GM12878 (cell line): ENCODE results near the gene TOM1L2. TPM values are rescaled to one million over a fixed set of nuclear protein-coding genes. Genes with fewer than 3 reads are reported as not detected.

Experiments
- ATAC-seq: fragments of 200-7000 bp; cut with Tn5 transposase; 3 replicates; pipeline ENCODE4 v1.9.1; 2020; ENCODE audit warnings: mild to moderate bottlenecking, moderate library complexity
- BruUV-seq: library from RNA; stranded (reverse); fragments of 400-500 nt; replicated peaks from 2 replicates; lab custom pipeline; 2021; lab: Mats Ljungman, UMichigan
- CTCF ChIA-PET: fragments of 300-600 bp; sonication (Branson Sonifier 250); formaldehyde crosslinking; extraction: SDS; loops from one replicate; lab custom pipeline; 2021; ENCODE audit warnings: inconsistent platforms; lab: Yijun Ruan, JAX
- POLR2A ChIA-PET: fragments of 350-600 bp; formaldehyde crosslinking; extraction: SDS; loops from one replicate; lab custom pipeline; 2021; ENCODE audit warnings: inconsistent platforms; lab: Charles Lee
- RAD21 ChIA-PET: fragments of 300-600 bp; sonication (Branson Sonifier 250); formaldehyde crosslinking; loops from one replicate; lab custom pipeline; 2023; ENCODE audit warnings: antibody characterized with exemption; ENCODE audit not compliant: unreplicated experiment; lab: Charles Lee
- SMC1A ChIA-PET: fragments of 300-600 bp; sonication (Branson Sonifier 250); formaldehyde crosslinking; loops from one replicate; lab custom pipeline; 2023; ENCODE audit not compliant: unreplicated experiment, uncharacterized antibody; lab: Charles Lee
- DNase-seq: peaks from one replicate; pipeline ENCODE4 v3.0.0-alpha.2; 2011; ENCODE audit warnings: low read depth, low spot score
- FAIRE-seq: peaks from 3 replicates; lab custom pipeline; 2011; peaks lifted over from hg19 to GRCh38; lab: Jason Lieb, UNC
- H2AFZ ChIP-seq: 2 replicates; pipeline ENCODE4 v1.6.0; 2011; ENCODE audit warnings: low read depth, low read length, control low read depth; ENCODE audit not compliant: control insufficient read depth
- H3K27ac ChIP-seq: 2 replicates; pipeline ENCODE4 v1.5.1; 2011; ENCODE audit warnings: control low read depth; ENCODE audit not compliant: control insufficient read depth, insufficient read depth
- H3K27me3 ChIP-seq, 2 experiments: replicated peaks in 1 of 2; 2 replicates each; pipeline versions ENCODE4 v1.6.0 to v1.6.1; 2011; ENCODE audit warnings: low read length in 1 of 2; ENCODE audit not compliant: control insufficient read depth in 2 of 2, insufficient read depth in 2 of 2
- H3K36me3 ChIP-seq, 2 experiments: 2 replicates each; pipeline ENCODE4 v1.5.1; 2011; ENCODE audit warnings: low read length in 1 of 2; ENCODE audit not compliant: control insufficient read depth in 2 of 2, insufficient read depth in 2 of 2
- H3K4me1 ChIP-seq: 2 replicates; pipeline ENCODE4 v1.6.1; 2011; ENCODE audit warnings: mild to moderate bottlenecking, low read length, moderate library complexity, mixed read lengths; ENCODE audit not compliant: control insufficient read depth, insufficient read depth
- H3K4me2 ChIP-seq: 2 replicates; pipeline ENCODE4 v1.6.0; 2011; ENCODE audit warnings: control low read depth; ENCODE audit not compliant: control insufficient read depth, insufficient read depth
- H3K4me3 ChIP-seq: fragments of 200-600 bp; sonication (generic); 2 replicates; pipeline ENCODE4 v1.5.1; 2016
- H3K79me2 ChIP-seq: 2 replicates; pipeline ENCODE4 v1.6.0; 2011; ENCODE audit warnings: low read length; ENCODE audit not compliant: control insufficient read depth, insufficient read depth
- H3K9ac ChIP-seq: 2 replicates; pipeline ENCODE4 v1.8.0; 2011; ENCODE audit warnings: low read length, control low read depth, mixed read lengths; ENCODE audit not compliant: control insufficient read depth, insufficient read depth
- H3K9me3 ChIP-seq: replicated peaks from 3 replicates; pipeline ENCODE4 v1.5.1; 2011; ENCODE audit warnings: mild to moderate bottlenecking, low read length; ENCODE audit not compliant: control insufficient read depth, insufficient read depth
- H4K20me1 ChIP-seq: 2 replicates; pipeline ENCODE4 v1.6.0; 2011; ENCODE audit not compliant: control insufficient read depth, insufficient read depth
- CBFB ChIP-seq: IDR thresholded peaks from 2 replicates; pipeline ENCODE4 v1.6.1; 2016; ENCODE audit warnings: antibody characterized with exemption, low read depth
- CREB1 ChIP-seq: IDR thresholded peaks from 2 replicates; pipeline ENCODE4 v1.6.1; 2012; ENCODE audit warnings: low read depth, mild to moderate bottlenecking, inconsistent platforms
- CTCF ChIP-seq, 3 experiments: IDR thresholded peaks in 2 of 3; conservative IDR thresholded peaks in 1 of 3; 2 replicates each; pipeline ENCODE4 v1.5.1; 2011; ENCODE audit warnings: low read depth in 3 of 3, low read length in 3 of 3, mild to moderate bottlenecking in 3 of 3, control low read depth in 2 of 3, moderate library complexity in 2 of 3, inconsistent platforms in 1 of 3, mixed read lengths in 1 of 3; ENCODE audit not compliant: control insufficient read depth in 2 of 3, insufficient read depth in 1 of 3; ENCODE audit errors: extremely low read depth in 1 of 3
- GATAD2B ChIP-seq: fragments of 450-650 bp; conservative IDR thresholded peaks from 2 replicates; pipeline ENCODE4 v1.6.1; 2017; ENCODE audit warnings: low read depth, mild to moderate bottlenecking, moderate library complexity
- IRF5 ChIP-seq: fragments of 450-650 bp; IDR thresholded peaks from 2 replicates; pipeline ENCODE4 v1.6.1; 2017; ENCODE audit warnings: borderline replicate concordance
- MYC ChIP-seq: IDR thresholded peaks from 2 replicates; pipeline ENCODE4 v1.6.1; 2011; ENCODE audit warnings: mild to moderate bottlenecking, low read length, moderate library complexity, inconsistent platforms; ENCODE audit not compliant: insufficient read depth, insufficient replicate concordance, insufficient read length, severe bottlenecking
- NFIC ChIP-seq: IDR thresholded peaks from 2 replicates; pipeline ENCODE4 v1.6.1; 2012; ENCODE audit warnings: low read depth, mild to moderate bottlenecking, inconsistent platforms, low read length, moderate library complexity
- POLR2A ChIP-seq: IDR thresholded peaks from 2 replicates; pipeline ENCODE4 v1.6.1; 2011; ENCODE audit warnings: low read depth, mild to moderate bottlenecking, low read length
- PRDM15 ChIP-seq: fragments of 450-650 bp; formaldehyde crosslinking; IDR thresholded peaks from 2 replicates; pipeline ENCODE4 v1.4.0; 2020; ENCODE audit warnings: mild to moderate bottlenecking, moderate library complexity
- SRF ChIP-seq, 2 experiments: IDR thresholded peaks; 2 replicates each; pipeline ENCODE4 v1.6.1; 2011; ENCODE audit warnings: low read depth in 2 of 2, low read length in 2 of 2, mild to moderate bottlenecking in 1 of 2, moderate library complexity in 1 of 2
- SUZ12 ChIP-seq: fragments of 200-600 bp; sonication (generic); IDR thresholded peaks from one replicate; pipeline ENCODE4 v1.6.1; 2018; ENCODE audit warnings: antibody characterized with exemption, mild to moderate bottlenecking; ENCODE audit not compliant: unreplicated experiment
- ZBTB40 ChIP-seq: fragments of 450-650 bp; IDR thresholded peaks from 2 replicates; pipeline ENCODE4 v1.6.1; 2016; ENCODE audit warnings: mild to moderate bottlenecking, moderate library complexity, borderline replicate concordance
- ZNF274 ChIP-seq: IDR thresholded peaks from one replicate; pipeline ENCODE4 v1.8.0; 2011; ENCODE audit not compliant: insufficient read length, insufficient read depth
- WGBS: methylation state at CpG from one replicate; pipeline ENCODE4 v1.1.6; 2016; ENCODE audit warnings: low lambda C conversion rate; ENCODE audit not compliant: insufficient replicate concordance, insufficient coverage; ENCODE audit errors: missing lambda C conversion rate; 5-methylcytosine and 5-hydroxymethylcytosine counted together
- in situ Hi-C: fragments of 300-500 bp; cut with MboI; formaldehyde crosslinking; loops from 9 replicates; pipeline ENCODE4 v1.14.3; 2018; ENCODE audit warnings: mixed read lengths
- intact Hi-C: fragments of 100-400 bp; cut with micrococcal nuclease; formaldehyde crosslinking; loops from one replicate; pipeline ENCODE4 v1.14.2; 2022; ENCODE audit not compliant: unreplicated experiment
- polyA plus RNA-seq, 11 experiments: library from polyadenylated mRNA; depleted of rRNA in 4 of 11; unstranded in 6 of 11; stranded (reverse) in 5 of 11; fragments of >200 nt; fragmentation: Nextera tagmentation in 4 of 11; fragmentation: Illumina TruSeq in 1 of 11; extraction: Ambion mirVana in 4 of 11; extraction: Trizol in 1 of 11; gene quantifications; 1 replicate in 1 of 11; 2 replicates in 10 of 11; pipeline versions ENCODE4 v1.2.1 to v1.2.3, GENCODE V29; 2011 to 2016; ENCODE audit warnings: inconsistent platforms in 2 of 11, missing spikeins in 2 of 11, low read depth in 1 of 11
- total RNA-seq, 4 experiments: library from RNA; depleted of rRNA in 3 of 4; stranded (reverse); fragments of >200 nt in 3 of 4; fragmentation: Illumina TruSeq in 1 of 4; extraction: Trizol in 1 of 4; gene quantifications; 2 replicates each; pipeline versions ENCODE4 v1.2.1 to v1.2.3, GENCODE V29; 2013 to 2021

TOM1L2 gene
- total and polyA plus RNA-seq, 10 of the 15 experiments (the other 5 are each of a cell fraction or from before 2014, with no cell fraction given) = 0.19 to 19.2 (median 8.1) TPM

GRCh38 chr17:17798010-17798556 lies 174.1 kb downstream of the TOM1L2 start:
- ChIA-PET SMC1A (no interaction called here), POLR2A (no interaction called here), RAD21 (no interaction called here), CTCF (no interaction called here)
- no peak overlapping the region for H3K4me2 ChIP-seq
- no peaks in the 10 kb centered on the region for H3K9me3 ChIP-seq
- ATAC-seq = no peak
- no peak for FAIRE-seq
- WGBS = 83% methylated on average over 25 of the region's 25 CpGs
- no peaks in the 10 kb centered on the region for H3K79me2 ChIP-seq
- no TSS peak for BruUV-seq
- no peak overlapping the region for H3K9ac ChIP-seq
- peaks cover 0 to 47% of the 10 kb centered on the region in 2 experiments for H3K36me3 ChIP-seq
- H3K27me3 ChIP-seq = no peaks in the 10 kb centered on the region
- H2AFZ ChIP-seq = no peak overlapping the region
- H3K4me3 ChIP-seq = no peak overlapping the region
- no peak for DNase-seq
- no peaks in the 10 kb centered on the region for H3K4me1 ChIP-seq
- H4K20me1 ChIP-seq = no peaks in the 10 kb centered on the region
- intact Hi-C loops (no loop called here), in situ Hi-C loops (no loop called here)
- no peak overlapping the region for H3K27ac ChIP-seq
- TF ChIP-seq ZNF274 (no peak), SUZ12 (no peak), MYC (no peak), CTCF (IDR thresholded peaks at IDR 0.05 in 2 of 3, conservative IDR thresholded peaks at IDR 0.05 in 1 of 3; ENCODE audit: control insufficient read depth in 2 of 3, extremely low read depth in 1 of 3, insufficient read depth in 1 of 3, low read depth in 3 of 3, low read length in 3 of 3) (no peak), NFIC (no peak), PRDM15 (CRISPR knock-in tag) (no peak), GATAD2B (no peak), CBFB (no peak), SRF (IDR thresholded peaks at IDR 0.05; ENCODE audit: low read depth in 2 of 2, low read length in 2 of 2) (no peak), IRF5 (no peak), CREB1 (no peak), POLR2A (no peak), ZBTB40 (no peak)
